Esophagus squamous epithelium (tissue), 4 donors: ENCODE measurements around the gene PYURF.

Experiments
- POLR2A ChIP-seq, 4 donors: fragments of 450-650 bp; IDR thresholded peaks; one replicate each; pipeline ENCODE4 v1.6.1; 2017; ENCODE audit warnings: antibody characterized with exemption in 4 of 4, mild to moderate bottlenecking in 4 of 4, moderate library complexity in 3 of 4
- TF ChIP-seq, protein P1 (sequence below), 6 experiments: fragments of 450-650 bp in 4 of 6; fragments of 200-600 bp in 2 of 6; sonication (generic) in 2 of 6; IDR thresholded peaks; one replicate each; pipeline ENCODE4 v1.5.1; 2016 to 2019; ENCODE audit warnings: antibody characterized with exemption in 6 of 6, mild to moderate bottlenecking in 4 of 6, moderate library complexity in 4 of 6

DNA sequence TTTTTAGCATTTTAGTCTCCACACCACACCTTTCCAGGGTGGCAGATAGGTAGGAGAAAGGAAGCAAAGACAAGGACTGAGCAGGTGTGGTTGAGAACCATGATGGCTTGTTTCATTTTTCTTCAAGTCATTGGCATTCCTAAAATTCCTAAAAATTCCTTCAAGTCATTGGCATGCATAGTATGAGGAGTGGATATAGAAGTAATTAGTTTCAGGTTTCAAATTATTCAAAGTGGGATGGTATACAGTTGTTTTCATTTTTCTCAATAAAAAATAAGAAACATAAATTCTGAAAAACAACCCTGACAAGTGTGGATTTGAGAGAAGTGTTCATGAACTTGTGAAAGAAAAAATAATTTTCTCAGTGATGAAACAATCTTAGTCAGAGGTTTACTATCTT is 46.4 kb upstream of the PYURF start:
- TF ChIP-seq, protein P1, sequence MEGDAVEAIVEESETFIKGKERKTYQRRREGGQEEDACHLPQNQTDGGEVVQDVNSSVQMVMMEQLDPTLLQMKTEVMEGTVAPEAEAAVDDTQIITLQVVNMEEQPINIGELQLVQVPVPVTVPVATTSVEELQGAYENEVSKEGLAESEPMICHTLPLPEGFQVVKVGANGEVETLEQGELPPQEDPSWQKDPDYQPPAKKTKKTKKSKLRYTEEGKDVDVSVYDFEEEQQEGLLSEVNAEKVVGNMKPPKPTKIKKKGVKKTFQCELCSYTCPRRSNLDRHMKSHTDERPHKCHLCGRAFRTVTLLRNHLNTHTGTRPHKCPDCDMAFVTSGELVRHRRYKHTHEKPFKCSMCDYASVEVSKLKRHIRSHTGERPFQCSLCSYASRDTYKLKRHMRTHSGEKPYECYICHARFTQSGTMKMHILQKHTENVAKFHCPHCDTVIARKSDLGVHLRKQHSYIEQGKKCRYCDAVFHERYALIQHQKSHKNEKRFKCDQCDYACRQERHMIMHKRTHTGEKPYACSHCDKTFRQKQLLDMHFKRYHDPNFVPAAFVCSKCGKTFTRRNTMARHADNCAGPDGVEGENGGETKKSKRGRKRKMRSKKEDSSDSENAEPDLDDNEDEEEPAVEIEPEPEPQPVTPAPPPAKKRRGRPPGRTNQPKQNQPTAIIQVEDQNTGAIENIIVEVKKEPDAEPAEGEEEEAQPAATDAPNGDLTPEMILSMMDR (IDR thresholded peaks at IDR 0.05), result no peak
- no peak for TF ChIP-seq POLR2A (IDR thresholded peaks at IDR 0.05)
